Astrocyte of the spinal cord (primary cell): ENCODE results near the gene CCNH.

Source experiments
- DNase-seq: peaks from one replicate; pipeline ENCODE4 v3.0.0; 2011; ENCODE audit warnings: low read depth, low spot score
- H3K4me3 ChIP-seq: 2 replicates; pipeline ENCODE4 v1.5.1; 2011; ENCODE audit warnings: low read depth, mild to moderate bottlenecking, low read length, moderate library complexity
- CTCF ChIP-seq: IDR thresholded peaks from 2 replicates; pipeline ENCODE4 v1.5.1; 2012; ENCODE audit warnings: low read depth, mild to moderate bottlenecking, low read length, inconsistent platforms
- in situ Hi-C: cut with HindIII; loops from 2 replicates; pipeline ENCODE4 v1.10.0; 2017; ENCODE audit warnings: low sequenced_read_pairs

CCNH gene

GRCh38 chr5:87412630-87413342, at the start of gene CCNH:
TSS of gene CCNH (minus strand) at chr5:87412930. CDS start at chr5:87412794, 136 bp downstream.
- peak; percentile 99 for DNase-seq
- H3K4me3 ChIP-seq: peak within 1 kb of the TSS; percentile 84
- no peak for TF ChIP-seq CTCF
- in situ Hi-C loops: no loop called here

DNA sequence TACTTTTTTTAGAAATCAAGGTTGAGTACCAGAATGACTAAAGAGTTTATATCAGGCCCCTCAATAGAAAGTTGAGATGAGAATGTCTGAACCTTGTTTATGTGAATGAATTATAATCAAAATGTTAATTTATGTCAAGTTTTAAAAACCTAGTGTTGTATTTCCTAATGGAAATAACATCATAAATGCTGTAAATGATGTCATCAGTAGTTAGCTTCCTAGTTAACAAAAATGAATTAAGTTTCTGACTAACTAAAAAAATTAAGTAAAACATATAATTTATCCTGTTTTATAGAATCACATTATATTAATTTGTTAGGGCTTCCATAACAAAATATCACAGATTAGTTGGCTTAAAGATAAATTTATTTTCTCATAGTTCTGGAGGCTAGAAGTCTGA, 45.0 kb upstream of the CCNH start:
- in situ Hi-C loops: no loop called here
- TF ChIP-seq CTCF: no peak
- DNase-seq: no peak
- no peak overlapping the region for H3K4me3 ChIP-seq

DNA sequence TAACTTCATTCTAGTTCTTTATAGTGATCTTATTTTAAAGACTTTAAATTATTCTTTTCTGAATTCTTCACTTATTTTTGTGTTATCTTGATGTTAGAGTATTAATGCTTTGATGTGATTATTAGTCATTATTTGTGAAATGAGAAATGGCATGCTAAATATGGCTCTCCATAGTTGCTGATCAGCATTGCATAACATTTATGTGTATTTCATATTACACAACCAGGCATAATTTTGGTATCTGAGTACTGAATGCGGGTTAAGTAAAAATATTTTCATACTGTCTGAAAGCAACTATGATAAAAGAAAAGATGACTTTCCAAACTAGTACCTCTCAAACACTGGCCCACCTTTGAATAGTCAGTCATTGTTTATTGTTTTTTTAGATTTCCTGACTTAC, 41.1 kb upstream of the CCNH start:
- H3K4me3 ChIP-seq: no peak overlapping the region
- TF ChIP-seq CTCF: no peak

GRCh38 chr5:87452837-87453236, 40.1 kb upstream of the CCNH start:
- in situ Hi-C loops: no loop called here
- no peak for TF ChIP-seq CTCF
- DNase-seq: no peak
- H3K4me3 ChIP-seq: no peak overlapping the region

More for the DNA sequence above, 41.1 kb upstream of the CCNH start:
- in situ Hi-C loops: no loop called here
- DNase-seq: no peak

- H3K4me3 ChIP-seq: no peak overlapping the region
- in situ Hi-C loops: no loop called here
- no peak for DNase-seq
- no peak for TF ChIP-seq CTCF
These were observed 29.7 kb upstream of the CCNH start for GRCh38 chr5:87442419-87442818.

DNA sequence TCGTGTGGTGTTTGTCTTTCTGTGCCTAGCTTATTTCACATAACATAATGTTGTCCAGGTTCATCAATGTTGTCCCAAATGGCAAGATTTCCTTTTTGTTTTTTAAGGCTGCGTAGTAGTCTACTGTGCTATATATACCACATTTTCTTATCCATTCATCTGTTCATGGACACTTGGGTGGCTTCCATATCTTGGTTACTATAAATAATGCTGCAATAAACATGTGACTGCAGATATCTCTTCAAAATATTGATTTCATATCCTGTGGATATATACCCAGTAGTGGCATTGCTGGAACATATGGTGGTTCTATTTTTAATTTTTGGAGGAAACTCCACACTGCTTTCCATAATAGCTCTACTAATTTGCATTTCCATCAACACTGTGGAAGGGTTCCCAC, 25.5 kb upstream of the CCNH start:
- in situ Hi-C loops: no loop called here
- no peak for TF ChIP-seq CTCF

More for the DNA sequence above, 25.5 kb upstream of the CCNH start:
- DNase-seq: no peak
- H3K4me3 ChIP-seq: no peak overlapping the region
